ENCODE measurements around the gene CPEB4. TPM values are rescaled to one million over a fixed set of nuclear protein-coding genes. Genes with fewer than 3 reads are reported as not detected.

The CPEB4 gene
- total and polyA plus RNA-seq, 9 of the 15 experiments (the other 6 are each of a cell fraction or from before 2014, with no cell fraction given): 7.4 to 21.3 (median 12.4) TPM

- TF ChIP-seq, protein P1, sequence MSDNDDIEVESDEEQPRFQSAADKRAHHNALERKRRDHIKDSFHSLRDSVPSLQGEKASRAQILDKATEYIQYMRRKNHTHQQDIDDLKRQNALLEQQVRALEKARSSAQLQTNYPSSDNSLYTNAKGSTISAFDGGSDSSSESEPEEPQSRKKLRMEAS (CRISPR knock-in tag; IDR thresholded peaks at IDR 0.05): no peak
- TF ChIP-seq ZNF707 (CRISPR knock-in tag; conservative IDR thresholded peaks at IDR 0.05) (no peak), KHSRP (IDR thresholded peaks at IDR 0.05) (no peak), SUPT5H (IDR thresholded peaks at IDR 0.05) (no peak), NR2C2 (CRISPR knock-in tag; IDR thresholded peaks at IDR 0.05) (no peak), NR2C2 (tag; IDR thresholded peaks at IDR 0.05) (no peak), PURB (CRISPR knock-in tag; IDR thresholded peaks at IDR 0.05; ENCODE audit: low read depth) (no peak), RCOR1 (IDR thresholded peaks at IDR 0.05; ENCODE audit: borderline replicate concordance in 1 of 2, low read depth in 2 of 2, low read length in 2 of 2) (no peak; a peak in 1 of 4 replicates), CBFA2T3 (IDR thresholded peaks at IDR 0.05) (peak; percentile 55), ESRRA (IDR thresholded peaks at IDR 0.05; ENCODE audit: borderline replicate concordance, low read depth) (no peak), HIVEP1 (CRISPR knock-in tag; IDR thresholded peaks at IDR 0.05) (no peak), TCF3 (CRISPR knock-in tag; IDR thresholded peaks at IDR 0.05) (no peak), FOXM1 (IDR thresholded peaks at IDR 0.05; ENCODE audit: low read depth) (0 out of 2 replicates have a peak, but pooled peaks have one; percentile 3), FOXM1 (CRISPR knock-in tag; IDR thresholded peaks at IDR 0.05; ENCODE audit: low read depth) (no peak), SIN3A (IDR thresholded peaks at IDR 0.05; ENCODE audit: borderline replicate concordance in 2 of 2, control insufficient read depth in 1 of 2, low read depth in 2 of 2, low read length in 2 of 2) (no peak), ELF4 (CRISPR knock-in tag; IDR thresholded peaks at IDR 0.05) (no peak), SMC3 (conservative IDR thresholded peaks at IDR 0.05; ENCODE audit: insufficient read depth, low read depth, low read length) (no peak), HSF4 (CRISPR knock-in tag; IDR thresholded peaks at IDR 0.05; ENCODE audit: borderline replicate concordance) (no peak), MYBL2 (IDR thresholded peaks at IDR 0.05; ENCODE audit: low read depth) (no peak), MYBL2 (CRISPR knock-in tag; IDR thresholded peaks at IDR 0.05; ENCODE audit: borderline replicate concordance) (no peak), ZNF444 (CRISPR knock-in tag; IDR thresholded peaks at IDR 0.05) (no peak), ZNF639 (CRISPR knock-in tag; conservative IDR thresholded peaks at IDR 0.05 in 1 of 2, IDR thresholded peaks at IDR 0.05 in 1 of 2) (0 out of 4 replicates have a peak, but pooled peaks of 1 of the 2 experiments have one; percentile 25), FOSL1 (tag; conservative IDR thresholded peaks at IDR 0.05) (no peak), FOXK2 (conservative IDR thresholded peaks at IDR 0.05 in 1 of 2, IDR thresholded peaks at IDR 0.05 in 1 of 2; ENCODE audit: low read depth in 2 of 2) (0 out of 4 replicates have a peak, but pooled peaks of 1 of the 2 experiments have one; percentile 10), MYC (IDR thresholded peaks at IDR 0.05; ENCODE audit: low read depth, low read length) (0 out of 2 replicates have a peak, but pooled peaks have one; percentile 21), MYC (CRISPR knock-in tag; IDR thresholded peaks at IDR 0.05; ENCODE audit: borderline replicate concordance, low read depth) (no peak)
- TF ChIP-seq, protein P2, sequence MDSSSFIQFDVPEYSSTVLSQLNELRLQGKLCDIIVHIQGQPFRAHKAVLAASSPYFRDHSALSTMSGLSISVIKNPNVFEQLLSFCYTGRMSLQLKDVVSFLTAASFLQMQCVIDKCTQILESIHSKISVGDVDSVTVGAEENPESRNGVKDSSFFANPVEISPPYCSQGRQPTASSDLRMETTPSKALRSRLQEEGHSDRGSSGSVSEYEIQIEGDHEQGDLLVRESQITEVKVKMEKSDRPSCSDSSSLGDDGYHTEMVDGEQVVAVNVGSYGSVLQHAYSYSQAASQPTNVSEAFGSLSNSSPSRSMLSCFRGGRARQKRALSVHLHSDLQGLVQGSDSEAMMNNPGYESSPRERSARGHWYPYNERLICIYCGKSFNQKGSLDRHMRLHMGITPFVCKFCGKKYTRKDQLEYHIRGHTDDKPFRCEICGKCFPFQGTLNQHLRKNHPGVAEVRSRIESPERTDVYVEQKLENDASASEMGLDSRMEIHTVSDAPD (CRISPR knock-in tag; IDR thresholded peaks at IDR 0.05): no peak
These were observed 28.6 kb upstream of the CPEB4 start (continued) for GRCh38 chr5:173859408-173860159.
